HG02840 (cell line): Measurements from ENCODE around the gene ZG16B.

Source experiments
- ATAC-seq: cut with Tn5 transposase; IDR thresholded peaks from one replicate; pipeline ENCODE4 v1.9.1; 2021; ENCODE audit warnings: mild to moderate bottlenecking, moderate library complexity, moderate number of reproducible peaks; ENCODE audit not compliant: unreplicated experiment, low FRiP score

Gene ZG16B

DNA sequence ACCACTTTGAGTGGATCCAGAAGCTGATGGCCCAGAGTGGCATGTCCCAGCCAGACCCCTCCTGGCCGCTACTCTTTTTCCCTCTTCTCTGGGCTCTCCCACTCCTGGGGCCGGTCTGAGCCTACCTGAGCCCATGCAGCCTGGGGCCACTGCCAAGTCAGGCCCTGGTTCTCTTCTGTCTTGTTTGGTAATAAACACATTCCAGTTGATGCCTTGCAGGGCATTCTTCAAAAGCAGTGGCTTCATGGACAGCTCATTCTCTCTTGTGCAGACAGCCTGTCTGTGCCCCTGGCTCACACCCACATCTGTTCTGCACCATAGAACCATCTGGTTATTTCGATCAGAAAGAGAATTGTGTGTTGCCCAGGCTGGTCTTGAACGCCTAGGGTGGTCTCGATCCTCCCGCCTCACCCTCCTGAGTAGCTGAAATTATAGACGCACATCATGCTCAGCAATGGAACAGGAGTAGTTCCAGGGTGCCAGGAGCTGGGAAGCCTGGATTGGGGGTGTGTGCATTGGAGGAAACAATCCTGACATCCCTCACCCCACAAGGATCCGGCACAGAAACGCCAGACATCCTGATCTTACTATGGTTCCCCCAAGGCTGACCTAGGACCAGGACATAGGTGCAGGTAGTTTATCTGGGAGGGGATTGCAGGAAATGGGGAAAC, 8.5 kb upstream of the ZG16B start:
- no peak for ATAC-seq

DNA sequence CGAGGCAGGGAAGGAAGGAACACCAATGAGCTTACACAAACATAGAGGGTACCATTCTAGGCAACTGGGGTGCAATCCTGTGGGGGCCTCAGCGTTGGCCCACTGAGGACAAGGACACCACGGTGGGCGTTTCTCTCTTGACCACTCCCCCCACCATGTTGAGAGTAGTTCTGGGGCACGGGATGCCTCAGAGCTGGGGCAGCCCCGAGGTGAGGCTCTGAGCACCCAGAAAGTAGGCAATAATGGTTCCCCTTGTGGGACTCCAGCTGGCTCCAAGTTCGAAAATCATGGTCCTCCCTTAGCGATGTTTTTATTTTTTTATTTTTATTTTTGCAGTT, 8.0 kb upstream of the ZG16B start:
- no peak for ATAC-seq

DNA sequence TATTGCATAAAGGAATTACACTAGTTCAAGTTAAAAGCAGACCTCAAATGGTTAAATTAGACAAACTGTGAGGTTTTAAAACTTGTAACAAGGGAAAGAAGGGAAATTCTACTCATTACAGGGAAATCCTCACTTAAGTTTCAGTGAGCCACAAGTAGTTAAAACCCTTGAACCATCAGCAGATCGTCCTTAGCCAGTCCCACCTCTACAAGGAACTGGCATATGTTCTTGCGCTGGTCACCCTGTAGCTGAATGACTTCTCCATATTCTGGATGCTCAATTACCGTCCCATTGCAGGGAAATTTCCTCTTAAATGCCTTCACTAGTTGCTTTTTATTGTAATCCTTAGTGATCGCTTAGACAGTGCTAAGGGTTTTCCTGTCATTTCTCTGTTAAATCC, 7.6 kb upstream of the ZG16B start:
- no peak for ATAC-seq

DNA sequence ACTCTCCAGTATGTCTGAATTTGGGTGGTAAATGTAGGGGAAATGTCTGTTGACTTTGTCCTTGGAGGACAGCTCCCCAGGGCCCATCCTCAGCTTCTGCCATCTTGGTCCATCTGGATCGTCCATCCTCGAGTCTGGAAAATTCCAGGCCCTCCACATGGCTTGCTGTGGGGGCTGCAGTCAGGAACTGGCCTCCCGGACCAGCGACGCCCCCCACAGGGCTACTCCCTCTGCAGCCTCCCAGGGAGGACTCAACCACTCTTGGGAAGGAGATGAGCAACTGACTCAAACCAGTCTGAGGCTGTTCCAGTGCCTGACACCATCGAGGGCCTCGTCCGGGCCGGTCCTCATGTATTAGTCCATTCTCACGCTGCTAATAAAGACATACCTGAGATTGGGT, 5.5 kb upstream of the ZG16B start:
- ATAC-seq = no peak

DNA sequence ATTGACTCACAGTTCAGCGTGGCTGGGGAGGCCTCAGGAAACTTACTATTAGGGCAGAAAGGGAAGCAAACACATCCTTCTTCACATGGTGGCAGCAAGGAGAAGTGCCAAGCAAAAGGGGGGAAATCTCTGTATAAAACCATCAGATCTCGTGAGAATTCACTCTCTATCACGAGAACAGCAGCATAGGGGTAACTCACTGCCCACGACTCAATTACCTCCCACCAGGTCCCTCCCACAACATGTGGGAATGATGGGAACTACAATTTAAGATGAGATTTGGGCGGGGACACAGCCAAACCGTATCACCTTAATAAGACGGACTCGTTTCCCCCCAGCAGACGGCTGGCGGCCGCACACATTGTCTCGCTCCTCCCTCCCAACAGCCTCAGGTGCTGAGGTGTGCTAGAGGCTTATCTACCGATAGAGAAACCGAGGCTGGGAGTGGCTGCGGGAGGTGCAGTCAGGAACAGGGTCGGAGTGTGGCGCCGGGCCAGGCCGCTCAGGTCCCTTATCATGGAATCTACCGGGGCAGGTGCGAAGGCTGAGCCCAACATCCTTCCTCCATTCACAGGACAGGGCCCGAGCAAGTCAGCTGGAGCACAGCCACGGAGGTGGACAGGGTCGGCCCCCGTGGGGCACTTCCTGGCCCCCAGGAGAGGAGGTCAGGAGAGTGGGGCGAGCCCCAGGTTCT, 4.9 kb upstream of the ZG16B start:
- ATAC-seq = no peak

DNA sequence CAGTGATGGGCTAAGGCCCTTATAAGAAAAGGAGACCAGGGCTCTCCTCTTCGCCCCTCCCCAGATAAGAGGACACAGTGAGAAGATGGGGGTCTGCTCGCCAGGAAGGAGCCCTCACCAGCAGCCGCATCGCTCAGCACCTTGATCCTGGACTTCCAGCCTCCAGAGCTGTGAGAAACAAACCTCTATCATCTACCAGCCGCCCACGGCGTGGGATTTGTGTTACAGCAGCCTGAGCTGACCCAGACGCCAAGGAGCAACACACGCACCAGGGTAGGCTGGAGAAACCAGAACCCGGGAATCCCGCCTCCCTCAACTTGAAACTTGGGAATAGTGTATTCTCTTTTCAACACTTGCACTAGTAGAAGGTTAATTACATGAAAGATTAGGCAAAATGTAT, 4.2 kb upstream of the ZG16B start:
- ATAC-seq = no peak

DNA sequence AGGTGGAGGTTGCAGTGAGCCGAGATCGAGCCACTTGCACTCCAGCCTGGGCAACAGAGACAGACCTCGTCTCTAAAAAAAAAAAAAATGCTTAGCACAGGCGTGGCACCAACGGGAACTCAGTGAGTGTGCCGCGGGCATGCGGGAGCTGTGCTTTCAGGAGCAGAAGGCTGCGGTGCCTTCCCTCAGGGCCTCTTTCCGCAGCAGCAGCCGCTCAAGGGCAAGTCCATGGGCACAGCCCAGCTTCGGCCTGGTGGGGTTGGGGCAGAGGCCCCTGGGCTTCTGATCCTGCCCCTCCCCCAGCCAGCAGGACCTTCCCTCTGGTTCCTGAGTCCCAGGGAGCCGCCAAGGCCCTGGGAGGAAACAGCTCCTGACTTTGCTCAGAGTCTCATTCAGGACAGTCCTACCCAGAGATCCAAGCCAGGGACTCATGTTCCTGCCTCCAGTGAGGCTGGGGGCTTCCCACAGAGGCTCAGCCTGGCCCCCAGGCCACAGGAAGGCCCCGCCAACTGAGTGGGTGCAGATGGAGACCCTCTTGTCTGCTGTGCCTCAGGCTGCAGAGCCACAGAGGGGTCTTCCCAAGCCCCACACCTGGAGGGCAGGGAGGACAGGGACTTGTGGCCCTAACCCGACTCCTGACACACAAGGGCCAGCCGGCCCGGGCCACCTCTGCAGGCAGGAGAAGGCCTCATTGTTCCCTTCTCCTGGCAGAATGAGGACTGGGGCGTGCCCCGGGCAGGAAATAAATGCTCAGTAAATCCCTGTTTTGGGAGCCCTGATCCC, 3.3 kb upstream of the ZG16B start:
- no peak for ATAC-seq

DNA sequence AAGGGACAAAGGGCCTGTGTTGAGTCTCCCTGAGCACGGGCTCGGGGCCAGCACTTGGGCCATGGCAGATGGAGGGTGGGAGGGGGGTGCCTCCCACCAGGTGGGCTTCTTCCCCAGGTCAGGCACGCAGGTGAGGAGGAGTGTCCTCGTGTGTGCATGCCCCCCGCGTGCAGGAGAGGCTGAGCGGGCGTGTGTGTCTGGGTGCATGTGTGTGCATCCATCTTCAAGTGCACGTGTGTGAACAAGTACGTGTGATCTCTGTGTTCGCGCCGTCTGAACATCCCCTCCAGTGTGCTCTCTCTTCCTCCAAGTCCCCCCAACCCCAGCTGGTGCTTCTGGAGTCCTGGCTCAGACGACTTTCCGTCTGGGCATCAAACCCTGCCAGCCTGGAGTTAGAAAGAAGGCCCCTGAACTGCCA, 2.7 kb upstream of the ZG16B start:
- ATAC-seq = no peak

DNA sequence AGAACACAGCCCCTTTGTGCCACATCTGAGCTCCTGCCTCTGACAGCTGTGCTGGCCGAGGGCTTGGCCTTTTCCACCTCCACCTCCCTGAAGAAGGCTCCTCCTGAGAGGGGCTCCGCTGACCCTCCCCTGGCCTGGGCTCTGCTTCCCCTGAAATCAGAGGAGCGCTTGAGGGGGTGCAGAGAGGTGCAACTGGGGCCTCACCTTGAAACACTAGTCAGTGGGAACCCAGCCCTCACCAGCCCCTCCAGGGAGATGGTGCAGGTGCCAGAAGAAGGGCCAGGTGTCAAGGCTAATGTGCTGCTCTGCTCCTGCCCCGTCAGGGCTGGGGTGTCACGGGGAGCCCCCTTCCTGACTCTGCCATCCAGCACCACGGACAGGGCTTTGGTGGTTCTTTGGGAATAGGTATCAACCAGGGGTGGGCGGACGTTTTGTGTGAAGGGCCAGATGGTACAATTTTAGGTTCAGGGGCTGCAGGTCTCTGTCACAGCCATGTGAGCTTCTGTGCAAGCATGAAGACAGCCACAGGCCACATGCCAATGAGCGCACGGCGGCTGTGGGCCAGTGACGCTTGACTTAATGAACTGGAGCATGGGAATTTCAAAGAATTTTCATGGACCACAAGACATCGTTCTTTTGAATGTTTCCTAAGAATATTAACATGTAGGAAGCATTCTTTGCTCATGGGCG, 2.1 kb upstream of the ZG16B start:
- ATAC-seq = no peak

DNA sequence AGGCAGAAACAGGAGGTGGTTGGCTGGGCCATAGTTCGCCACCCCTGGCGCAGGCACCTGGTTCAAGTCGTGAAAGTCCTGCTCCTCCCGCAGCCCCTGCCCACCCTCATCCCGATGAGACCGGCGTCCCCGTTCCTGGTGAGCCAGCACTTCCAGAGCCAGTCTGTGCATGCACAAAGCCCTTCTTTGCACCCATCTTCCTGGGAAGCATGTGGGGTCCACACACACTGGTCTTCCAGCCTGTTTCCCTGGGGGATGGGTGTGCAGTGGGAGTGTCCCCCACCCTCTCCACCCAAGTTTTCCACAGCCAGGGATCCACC, 1.6 kb upstream of the ZG16B start:
- ATAC-seq = no peak

DNA sequence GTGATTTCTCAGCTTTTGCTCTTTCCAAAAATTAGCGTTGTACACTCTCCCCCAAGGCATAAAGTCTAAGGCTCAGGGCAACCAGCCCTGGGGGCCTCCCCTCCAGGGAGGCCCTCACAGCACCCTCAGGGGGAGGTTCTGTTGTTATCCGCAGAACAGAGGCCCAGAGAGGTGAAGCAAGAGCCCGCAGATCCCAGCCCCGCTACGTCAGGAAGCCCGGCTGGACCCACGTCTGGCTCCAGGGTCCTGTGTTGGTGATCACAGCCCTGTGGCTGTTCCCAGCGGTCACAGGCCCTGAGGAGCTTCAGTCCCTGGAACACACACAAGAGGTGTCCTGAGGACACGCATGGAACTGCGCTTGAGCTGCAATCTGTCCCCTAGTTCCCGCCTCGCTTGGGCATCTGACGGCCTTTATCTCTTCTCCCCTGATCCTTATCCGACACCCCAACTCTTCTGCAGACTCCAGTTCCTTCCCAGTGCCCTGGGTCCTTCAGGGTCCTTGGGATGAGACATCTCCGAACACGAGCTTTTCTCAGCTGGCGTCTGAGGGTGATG, 1.1 kb upstream of the ZG16B start:
- ATAC-seq = no peak

DNA sequence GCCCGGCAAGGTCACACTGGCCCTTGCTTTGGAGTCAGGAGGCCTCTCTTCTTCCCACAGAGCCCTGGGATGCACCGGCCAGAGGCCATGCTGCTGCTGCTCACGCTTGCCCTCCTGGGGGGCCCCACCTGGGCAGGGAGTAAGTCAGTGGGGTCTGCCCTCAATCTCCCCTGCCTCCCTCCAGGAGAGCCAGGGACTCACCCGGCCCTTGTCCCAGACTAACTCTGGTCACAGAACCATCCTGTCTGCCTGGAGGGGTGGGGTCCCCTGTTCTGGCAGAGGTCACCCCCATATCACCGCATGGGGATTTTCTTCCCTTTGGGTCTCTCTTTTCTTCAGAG, 222 bp downstream of the ZG16B start:
- no peak for ATAC-seq

DNA sequence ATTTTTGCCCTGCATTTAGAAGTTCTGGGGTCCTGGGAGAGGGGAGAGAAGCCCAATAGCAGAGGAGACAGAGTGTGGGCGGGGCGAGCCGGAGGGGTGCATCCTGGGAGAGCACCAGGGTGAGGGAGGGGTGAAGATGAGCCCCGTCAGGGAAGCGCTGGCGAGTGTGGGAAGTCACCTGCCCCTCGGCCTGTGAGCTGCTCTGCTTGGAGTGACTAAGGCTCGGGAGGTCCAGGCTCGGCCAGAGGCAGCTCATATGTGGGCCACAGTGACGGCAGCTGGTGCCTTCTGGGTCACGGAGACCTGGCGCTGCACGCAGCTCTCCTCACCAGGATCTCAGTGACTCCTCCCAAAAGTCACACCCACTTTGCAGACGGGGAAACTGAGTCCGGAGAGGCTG, 1.1 kb downstream of the ZG16B start:
- ATAC-seq = no peak

DNA sequence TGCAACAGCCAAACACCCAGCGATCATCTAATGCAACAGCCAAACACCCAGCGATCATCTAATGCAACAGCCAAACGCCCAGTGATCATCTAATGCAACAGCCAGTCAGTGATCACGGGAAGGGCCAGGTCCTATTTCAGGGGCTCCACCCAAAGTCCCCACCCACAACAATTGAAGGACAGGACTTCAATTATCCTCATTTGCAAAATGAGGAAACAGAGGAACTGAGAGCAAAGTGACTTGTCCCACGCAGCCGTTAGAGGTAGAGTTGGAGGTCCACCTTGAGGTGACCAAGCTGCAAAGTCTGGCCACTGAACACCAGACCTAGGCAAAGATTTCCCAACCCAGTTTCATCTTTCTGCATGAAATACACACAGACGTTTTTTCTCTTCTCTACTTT, 3.7 kb downstream of the ZG16B start:
- no peak for ATAC-seq

DNA sequence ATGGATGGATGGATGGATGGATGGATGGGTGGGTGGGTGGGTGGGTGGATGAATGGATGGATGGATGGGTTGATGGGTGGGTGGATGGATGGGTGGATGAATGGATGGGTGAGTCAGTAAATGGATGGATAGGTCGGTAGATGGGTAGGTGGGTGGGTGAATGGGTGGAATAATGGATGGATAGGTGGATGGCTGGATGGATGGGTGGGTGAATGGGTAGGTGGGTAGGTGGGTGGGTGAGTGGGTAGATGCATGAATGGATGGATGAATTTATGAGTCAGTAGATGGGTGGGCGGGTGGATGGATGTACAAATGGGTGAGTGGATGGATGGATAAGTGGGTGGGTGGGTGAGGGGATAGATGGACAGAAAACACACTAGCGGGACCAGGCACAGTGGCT, 4.9 kb downstream of the ZG16B start:
- ATAC-seq = no peak

DNA sequence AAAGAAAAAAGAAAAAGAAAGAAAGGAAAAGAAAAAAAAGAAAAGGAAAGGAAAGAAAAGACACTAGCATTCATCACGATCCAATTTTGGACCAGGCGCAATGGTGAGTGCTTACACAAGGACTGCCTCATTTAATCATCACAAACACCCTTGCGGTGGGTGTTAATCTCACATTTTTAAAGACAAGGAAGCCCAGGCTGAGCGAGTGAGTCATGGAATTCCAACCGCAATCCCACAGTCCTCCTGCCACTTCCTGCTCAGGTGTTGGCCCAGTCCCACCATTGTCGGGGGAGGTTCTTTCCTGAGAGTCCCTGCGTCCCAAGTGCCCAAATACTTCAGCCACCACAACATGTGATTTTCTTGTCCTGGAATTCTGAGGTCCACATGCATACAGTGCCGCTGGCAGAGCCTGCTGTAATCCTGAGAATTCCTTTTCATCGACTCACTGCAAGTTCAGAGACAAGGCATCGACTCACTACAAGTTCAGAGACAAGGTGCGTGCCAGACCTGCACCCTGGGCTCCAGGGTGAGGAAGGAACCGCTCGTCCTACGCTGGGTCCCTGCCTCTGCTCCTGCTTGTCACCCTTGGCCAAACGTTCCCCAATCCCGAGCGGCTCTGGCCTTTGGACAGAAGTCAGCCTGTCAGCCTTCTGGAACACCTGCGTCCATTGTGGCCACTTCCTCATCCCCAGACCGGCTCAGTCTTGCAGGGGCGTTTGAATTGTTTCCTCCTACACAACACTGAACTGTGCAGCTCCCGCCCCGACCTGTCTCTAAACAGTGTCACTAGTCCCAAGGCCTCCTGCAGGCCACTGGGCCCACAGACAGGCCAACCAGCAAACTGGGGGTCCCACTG, 5.8 kb downstream of the ZG16B start:
- ATAC-seq = no peak

DNA sequence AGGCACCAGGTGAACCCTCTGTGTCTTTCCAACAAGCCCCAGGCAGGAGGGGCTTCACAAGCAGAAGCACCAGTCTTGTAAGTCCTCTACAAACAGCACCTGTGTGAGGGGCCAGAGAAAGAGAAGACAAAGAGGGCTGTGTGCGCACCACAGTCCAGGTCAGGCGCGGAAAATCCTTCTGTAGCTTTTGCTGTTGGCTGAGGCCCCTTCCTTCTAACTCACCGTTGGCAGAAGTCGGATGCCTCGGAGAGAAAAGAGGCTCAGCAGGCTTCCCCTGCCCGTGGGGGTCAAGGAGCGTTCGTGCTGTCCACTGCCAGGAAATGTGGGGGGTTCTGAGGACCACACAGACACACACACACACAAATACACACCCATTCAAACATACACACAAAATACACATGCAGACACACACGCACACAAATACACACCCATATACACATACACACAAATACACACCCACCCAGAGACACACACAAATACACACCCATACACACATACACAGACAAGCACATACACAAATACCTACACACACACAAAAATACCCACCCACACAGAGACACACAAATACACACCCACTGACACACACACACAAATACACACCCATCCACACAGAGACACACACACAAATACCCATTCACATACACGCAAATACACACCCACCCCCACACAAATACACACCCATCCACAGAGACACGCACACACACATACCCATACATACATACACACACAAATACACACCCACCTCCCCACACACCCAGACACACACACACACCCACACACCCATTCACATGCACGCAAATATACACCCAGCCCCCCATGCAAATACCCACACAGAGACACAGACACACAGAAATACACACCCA, 6.8 kb downstream of the ZG16B start:
- ATAC-seq = no peak

DNA sequence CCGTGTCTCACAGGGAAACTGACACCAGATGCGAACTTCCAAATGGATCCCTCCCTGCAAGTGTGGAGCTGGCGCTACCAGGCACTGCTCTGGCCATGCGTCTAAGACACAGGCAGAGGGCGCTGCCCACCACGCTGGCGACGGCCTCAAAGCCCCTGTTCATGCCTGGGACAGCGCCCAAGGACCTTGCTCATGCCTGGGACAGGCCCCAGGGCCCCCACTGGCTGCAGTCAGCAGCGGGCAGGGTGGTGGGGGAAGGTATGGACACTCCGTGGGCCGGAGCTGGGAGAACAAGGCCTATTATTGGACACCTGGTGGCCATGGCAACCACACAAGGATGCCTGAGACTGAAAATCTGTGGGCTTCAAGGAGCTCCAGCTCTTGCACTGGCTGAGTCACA, 8.8 kb downstream of the ZG16B start:
- no peak for ATAC-seq

DNA sequence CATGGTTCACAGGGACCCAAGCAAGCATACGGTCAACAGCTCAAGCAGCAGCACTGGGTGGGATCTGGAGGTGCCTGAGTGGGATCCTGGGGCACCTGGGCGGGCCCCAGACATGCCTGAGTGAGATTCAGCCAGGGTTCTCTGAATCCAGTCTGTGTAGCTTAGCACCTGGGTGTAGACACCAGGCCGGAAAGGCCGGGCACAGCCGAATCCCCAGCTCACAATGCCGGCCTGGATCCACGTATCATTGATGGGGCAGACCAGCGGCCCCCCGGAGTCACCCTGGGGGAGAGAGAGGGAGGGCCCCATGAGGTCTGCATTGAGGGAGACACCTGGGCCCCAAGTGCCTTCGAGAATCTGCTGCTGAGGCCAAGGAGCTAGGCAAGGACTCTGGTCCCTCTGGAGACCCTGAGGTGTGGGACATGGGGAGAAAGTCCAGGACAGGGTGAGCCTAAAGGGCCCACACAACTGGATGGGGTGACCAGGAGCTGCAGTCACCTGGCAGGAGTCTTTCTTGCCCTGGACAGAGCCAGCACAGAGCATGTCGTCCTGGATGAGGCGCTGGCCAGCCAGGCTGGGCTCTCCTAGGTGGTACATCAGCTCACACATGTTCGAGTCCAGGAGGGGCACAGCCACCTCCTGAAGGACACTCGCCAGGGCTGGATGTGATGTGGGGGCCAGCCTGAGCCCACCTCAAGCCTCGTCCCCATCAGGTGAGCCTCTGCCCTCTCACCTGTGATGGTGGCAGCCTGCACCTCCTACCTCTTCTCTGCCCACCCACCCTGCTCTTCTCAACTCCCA, 9.7 kb downstream of the ZG16B start:
- ATAC-seq = no peak
